ENCODE results near the gene C4B. TPM values are rescaled to one million over a fixed set of nuclear protein-coding genes. Genes with fewer than 3 reads are reported as not detected.
"Not testable (repeated sequence)": the region's sequence is repeated elsewhere in the genome, so short reads cannot be mapped to it uniquely, and the experiment has no call there.

Gene C4B
- total RNA-seq, 1 donor from 2014 or later = 72.9 TPM

- no peaks in the 10 kb centered on the region for H3K4me1 ChIP-seq
- H3K36me3 ChIP-seq = peaks cover 86% of the 10 kb centered on the region
- H3K4me3 ChIP-seq = no peak overlapping the region
- intact Hi-C loops (cut with micrococcal nuclease) = no loop called here
- no peak for TF ChIP-seq CTCF (IDR thresholded peaks at IDR 0.05; ENCODE audit: borderline replicate concordance)
- H3K27me3 ChIP-seq (ENCODE audit: low read depth) = no peaks in the 10 kb centered on the region
- no peaks in the 10 kb centered on the region for H3K9me3 ChIP-seq (replicated peaks)
- H3K27ac ChIP-seq (replicated peaks) = no peak overlapping the region
- no peak for DNase-seq
Observed at GRCh38 chr6:32060966-32061655, 46.5 kb downstream of the C4B start.

GRCh38 chr6:32064706-32065105 lies 50.1 kb downstream of the C4B start:
- no peak overlapping the region for H3K4me3 ChIP-seq
- intact Hi-C loops (cut with micrococcal nuclease) = no loop called here
- H3K27me3 ChIP-seq (ENCODE audit: low read depth) = no peaks in the 10 kb centered on the region
- TF ChIP-seq CTCF (IDR thresholded peaks at IDR 0.05; ENCODE audit: borderline replicate concordance) = no peak
- peaks cover 90% of the 10 kb centered on the region for H3K36me3 ChIP-seq
- no peak overlapping the region for H3K27ac ChIP-seq (replicated peaks)
- no peaks in the 10 kb centered on the region for H3K9me3 ChIP-seq (replicated peaks)
- DNase-seq = no peak
- H3K4me1 ChIP-seq = no peaks in the 10 kb centered on the region

- H3K4me3 ChIP-seq; H3K27me3 ChIP-seq (ENCODE audit: low read depth); H3K27ac ChIP-seq (replicated peaks); H3K4me1 ChIP-seq; DNase-seq; H3K9me3 ChIP-seq (replicated peaks); intact Hi-C loops (cut with micrococcal nuclease): not testable (repeated sequence)
- peaks cover 91% of the 10 kb centered on the region for H3K36me3 ChIP-seq
Observed at GRCh38 chr6:32067521-32067920, 52.9 kb downstream of the C4B start.

- H3K4me3 ChIP-seq; H3K9me3 ChIP-seq (replicated peaks); H3K4me1 ChIP-seq; intact Hi-C loops (cut with micrococcal nuclease); H3K27me3 ChIP-seq (ENCODE audit: low read depth); DNase-seq: not testable (repeated sequence)
- peaks cover 92% of the 10 kb centered on the region for H3K36me3 ChIP-seq
- peak overlapping the region; percentile 6 for H3K27ac ChIP-seq (replicated peaks)
Observed at GRCh38 chr6:32068315-32068714, 53.7 kb downstream of the C4B start.

GRCh38 chr6:32068867-32069266 lies 54.3 kb downstream of the C4B start:
- no peak for DNase-seq
- Histone ChIP-seq H3K36me3 (peaks cover 92% of the 10 kb centered on the region), H3K4me1 (peaks cover 7% of the 10 kb centered on the region), H3K27me3 (ENCODE audit: low read depth) (no peaks in the 10 kb centered on the region), H3K9me3 (replicated peaks) (no peaks in the 10 kb centered on the region), H3K4me3 (no peak overlapping the region), H3K27ac (replicated peaks) (peak overlapping the region; percentile 6)
- no peak for TF ChIP-seq CTCF (IDR thresholded peaks at IDR 0.05; ENCODE audit: borderline replicate concordance)
- intact Hi-C loops (cut with micrococcal nuclease) = no loop called here

GRCh38 chr6:32069460-32069859 lies 54.9 kb downstream of the C4B start:
- H3K9me3 ChIP-seq (replicated peaks) = no peaks in the 10 kb centered on the region
- no peak overlapping the region for H3K4me3 ChIP-seq
- H3K4me1 ChIP-seq = peaks cover 7% of the 10 kb centered on the region
- H3K27ac ChIP-seq (replicated peaks) = peak overlapping the region; percentile 81
- no peak for TF ChIP-seq CTCF (IDR thresholded peaks at IDR 0.05; ENCODE audit: borderline replicate concordance)
- DNase-seq = no peak
- intact Hi-C loops (cut with micrococcal nuclease) = no loop called here
- peaks cover 93% of the 10 kb centered on the region for H3K36me3 ChIP-seq
- no peaks in the 10 kb centered on the region for H3K27me3 ChIP-seq (ENCODE audit: low read depth)

Measured in left ventricle myocardium inferior (tissue), 1 donor.